ENCODE results near the gene ZDHHC8. TPM values are rescaled to one million over a fixed set of nuclear protein-coding genes. Genes with fewer than 3 reads are reported as not detected.
"Not testable (repeated sequence)": the region's sequence is repeated elsewhere in the genome, so short reads cannot be mapped to it uniquely, and the experiment has no call there.

Gene ZDHHC8
- total and polyA plus RNA-seq, 3 experiments from 2014 or later, result 4.4 to 80.7 (median 74.7) TPM

DNA sequence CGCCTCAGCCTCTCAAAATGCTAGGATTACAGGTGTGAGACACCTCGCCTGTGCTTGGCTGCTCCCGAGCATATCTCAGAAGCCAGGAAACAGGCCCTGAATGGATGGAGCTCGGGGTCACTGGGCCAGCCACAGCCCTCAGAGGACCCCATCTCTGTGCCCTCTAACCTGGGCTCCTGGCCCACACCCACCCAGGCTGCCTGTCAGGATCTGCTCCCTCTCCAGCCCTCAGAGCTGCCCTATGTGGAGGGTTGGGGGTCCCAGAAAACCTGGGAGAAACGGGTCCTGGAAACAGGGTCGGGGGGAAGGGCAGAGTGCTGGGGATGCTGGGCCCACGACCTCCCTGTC lies 24.4 kb downstream of the ZDHHC8 start:
- Histone ChIP-seq H3K27ac (ENCODE audit: low read depth, low read length) (no peak overlapping the region), H3K36me3 (ENCODE audit: insufficient read depth, low read length) (no peaks in the 10 kb centered on the region), H3K9me3 (ENCODE audit: low read length) (no peaks in the 10 kb centered on the region), H3K27me3 (ENCODE audit: insufficient read depth, low read length, poor library complexity, severe bottlenecking) (peaks cover 17% of the 10 kb centered on the region), H3K4me1 (ENCODE audit: insufficient read depth, low read length) (no peaks in the 10 kb centered on the region), H3K4me3 (ENCODE audit: low read length) (no peak overlapping the region)
- ChIA-PET CTCF (interaction anchor here (1.1 to 3.0 kb wide), 4 partner anchors 83 to 185 kb away, joined by 6 to 23 read pairs (median 10); no protein-coding TSS in a partner anchor), POLR2A (no interaction called here)
- H3K27me3 Mint-ChIP-seq, result peaks cover 0 to 4% of the 10 kb centered on the region in 2 donors
- no peaks in the 10 kb centered on the region for H3K36me3 Mint-ChIP-seq
- no peak overlapping the region for H3K4me3 Mint-ChIP-seq
- no peak for DNase-seq
- H3K27ac Mint-ChIP-seq, result no peak overlapping the region
- H3K4me1 Mint-ChIP-seq, result peaks cover 0 to 4% (median 2%) of the 10 kb centered on the region in 3 donors
- no peaks in the 10 kb centered on the region for H3K9me3 Mint-ChIP-seq

DNA sequence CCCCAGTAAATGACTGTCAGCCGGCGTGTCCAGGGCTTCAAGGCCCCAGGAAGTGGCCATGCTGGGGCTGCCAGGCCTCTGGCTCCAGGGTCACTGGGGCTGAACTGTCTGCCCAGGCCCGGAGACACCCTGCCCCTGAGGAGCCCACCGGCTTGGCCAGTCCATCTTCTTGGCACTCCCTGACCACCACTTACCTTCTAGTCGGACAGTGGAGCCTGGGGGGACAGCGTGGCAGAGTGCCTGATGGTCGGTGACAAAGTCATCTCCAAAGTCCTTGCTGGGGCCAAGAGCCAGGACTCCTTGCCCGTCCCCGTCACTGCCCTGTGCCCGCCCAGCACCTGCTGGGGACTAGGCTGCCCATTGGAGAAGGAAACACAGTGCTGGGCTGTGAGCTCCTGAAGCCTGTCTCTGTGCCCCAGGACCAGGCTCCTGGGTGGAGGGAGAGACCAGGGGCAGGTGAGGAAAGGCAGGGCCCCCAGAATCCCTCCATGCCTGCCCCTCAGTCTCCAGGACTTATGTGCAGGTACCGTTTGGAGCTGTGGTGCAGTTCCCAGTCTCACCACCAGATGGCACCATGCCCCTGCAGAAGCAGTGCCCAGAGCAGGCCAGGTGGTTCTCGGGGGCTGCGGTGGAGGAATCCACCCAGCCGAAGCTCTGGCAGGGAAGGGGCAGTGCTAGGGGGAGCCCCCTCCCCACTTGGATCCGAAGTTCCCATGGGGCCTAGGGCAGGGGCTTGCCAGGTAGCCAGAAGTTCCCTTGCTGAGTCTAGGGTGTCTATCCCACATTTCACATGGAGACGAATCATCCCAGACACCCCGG lies 25.2 kb downstream of the ZDHHC8 start:
- no peaks in the 10 kb centered on the region for H3K9me3 ChIP-seq (ENCODE audit: low read length)
- no peaks in the 10 kb centered on the region for H3K36me3 Mint-ChIP-seq
- ChIA-PET CTCF (interaction anchor here (0.6 to 3.0 kb wide), 24 partner anchors 9 to 186 kb away, joined by 3 to 23 read pairs (median 3); no protein-coding TSS in a partner anchor), POLR2A (no interaction called here)
- H3K4me3 Mint-ChIP-seq, result no peak overlapping the region
- DNase-seq, result peak; percentile 79 to 90 (median 83)
- peaks cover 17% of the 10 kb centered on the region for H3K27me3 ChIP-seq (ENCODE audit: insufficient read depth, low read length, poor library complexity, severe bottlenecking)
- peaks cover 0 to 4% of the 10 kb centered on the region in 2 donors for H3K27me3 Mint-ChIP-seq
- no peaks in the 10 kb centered on the region for H3K36me3 ChIP-seq (ENCODE audit: insufficient read depth, low read length)
- no peak overlapping the region for H3K27ac ChIP-seq (ENCODE audit: low read depth, low read length)
- H3K4me3 ChIP-seq (ENCODE audit: low read length), result no peak overlapping the region
- no peaks in the 10 kb centered on the region for H3K9me3 Mint-ChIP-seq
- H3K27ac Mint-ChIP-seq, result peak overlapping the region in 2 of 8 donors; percentile 19 to 36
- H3K4me1 Mint-ChIP-seq, result peaks cover 0 to 4% (median 2%) of the 10 kb centered on the region in 3 donors
- H3K4me1 ChIP-seq (ENCODE audit: insufficient read depth, low read length), result no peaks in the 10 kb centered on the region

DNA sequence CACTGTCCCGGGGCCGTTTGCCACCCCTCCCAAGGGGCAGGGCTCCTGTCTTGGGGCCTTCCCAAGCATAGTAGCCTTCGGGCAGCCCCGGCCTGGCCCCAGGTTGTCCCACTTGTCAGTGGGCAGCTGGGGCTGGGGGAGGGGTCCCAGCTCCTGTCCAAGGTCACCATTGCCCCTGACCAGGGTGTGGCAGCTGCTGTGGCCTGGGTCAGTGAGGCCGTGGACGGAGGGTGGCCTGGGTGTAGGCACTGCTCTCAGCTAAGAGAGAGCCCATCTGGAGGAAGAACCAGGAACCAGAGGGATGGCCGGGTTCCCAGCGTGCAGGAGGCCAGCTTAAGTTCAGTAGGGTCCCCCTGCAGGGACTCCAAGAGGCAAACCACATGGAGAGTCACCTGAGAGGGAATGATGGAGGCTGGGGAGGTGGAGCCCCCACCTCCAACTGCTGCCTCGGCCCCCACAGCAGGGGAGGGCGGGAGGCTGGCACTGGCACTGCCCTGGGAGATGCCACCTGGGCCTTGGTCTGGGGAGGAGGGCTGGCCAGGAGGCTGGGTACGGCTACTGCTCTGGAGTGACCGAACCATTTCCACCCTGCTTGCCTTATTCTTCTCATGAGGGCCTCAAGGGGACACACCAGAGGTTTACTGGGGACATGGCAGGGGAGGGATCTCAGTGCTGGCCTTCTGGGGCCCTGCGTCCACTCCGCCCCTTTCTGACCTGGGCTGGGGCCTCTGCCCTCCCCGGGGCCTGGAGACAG lies 26.0 kb downstream of the ZDHHC8 start:
- Mint-ChIP-seq H3K27me3 (peaks cover 0 to 4% of the 10 kb centered on the region in 2 donors), H3K4me3 (no peak overlapping the region), H3K9me3 (no peaks in the 10 kb centered on the region), H3K4me1 (peaks cover 0 to 4% (median 2%) of the 10 kb centered on the region in 3 donors), H3K36me3 (no peaks in the 10 kb centered on the region), H3K27ac (no peak overlapping the region)
- no peaks in the 10 kb centered on the region for H3K9me3 ChIP-seq (ENCODE audit: low read length)
- ChIA-PET POLR2A (no interaction called here), CTCF (interaction anchor here (0.7 to 3.0 kb wide), 22 partner anchors 8 to 187 kb away, joined by 3 to 23 read pairs (median 3); no protein-coding TSS in a partner anchor)
- no peak overlapping the region for H3K4me3 ChIP-seq (ENCODE audit: low read length)
- no peaks in the 10 kb centered on the region for H3K4me1 ChIP-seq (ENCODE audit: insufficient read depth, low read length)
- H3K27me3 ChIP-seq (ENCODE audit: insufficient read depth, low read length, poor library complexity, severe bottlenecking), result peaks cover 17% of the 10 kb centered on the region
- H3K27ac ChIP-seq (ENCODE audit: low read depth, low read length), result no peak overlapping the region
- no peaks in the 10 kb centered on the region for H3K36me3 ChIP-seq (ENCODE audit: insufficient read depth, low read length)
- DNase-seq, result no peak

DNA sequence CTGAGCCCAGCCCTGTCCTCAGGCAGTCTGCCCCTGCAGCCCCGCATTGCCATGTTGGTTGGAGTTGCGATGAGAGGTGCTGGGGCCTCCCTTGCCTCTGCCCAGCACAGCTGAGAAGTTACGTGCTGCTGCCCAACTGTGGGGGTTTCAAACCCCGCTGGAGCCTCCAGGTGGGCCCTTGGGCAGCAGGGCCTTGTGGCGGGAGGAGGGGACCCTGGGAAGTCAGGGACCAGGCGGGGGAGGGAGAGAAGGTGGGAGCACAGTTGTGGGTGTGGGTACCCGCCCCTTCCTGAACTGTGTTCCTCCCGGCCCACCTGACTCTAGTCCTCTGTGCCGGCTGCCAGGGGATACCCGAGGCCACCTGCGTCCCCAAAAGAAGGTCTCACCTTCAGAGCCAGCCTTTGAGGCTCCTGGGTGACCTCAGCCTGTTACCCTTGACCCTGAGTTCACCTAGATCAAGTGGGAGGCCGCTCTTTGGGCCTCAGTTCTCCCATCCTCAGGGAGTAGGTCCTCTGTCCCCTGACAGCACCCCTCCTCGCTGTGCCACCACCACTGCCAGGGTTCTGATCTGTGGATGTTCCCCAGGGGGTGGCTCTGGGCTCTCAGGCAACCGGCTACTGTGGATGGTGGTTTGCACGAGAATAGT lies 26.9 kb downstream of the ZDHHC8 start:
- Histone ChIP-seq H3K27me3 (ENCODE audit: insufficient read depth, low read length, poor library complexity, severe bottlenecking) (peaks cover 17% of the 10 kb centered on the region), H3K4me3 (ENCODE audit: low read length) (no peak overlapping the region), H3K36me3 (ENCODE audit: insufficient read depth, low read length) (no peaks in the 10 kb centered on the region), H3K9me3 (ENCODE audit: low read length) (no peaks in the 10 kb centered on the region), H3K4me1 (ENCODE audit: insufficient read depth, low read length) (no peaks in the 10 kb centered on the region), H3K27ac (ENCODE audit: low read depth, low read length) (no peak overlapping the region)
- H3K4me1 Mint-ChIP-seq, result peaks cover 0 to 4% (median 2%) of the 10 kb centered on the region in 3 donors
- ChIA-PET CTCF (interaction anchor here (1.7 kb wide), 1 partner anchor 126 kb away, joined by 5 read pairs; no protein-coding TSS in a partner anchor), POLR2A (no interaction called here)
- DNase-seq, result no peak
- H3K9me3 Mint-ChIP-seq, result no peaks in the 10 kb centered on the region
- H3K4me3 Mint-ChIP-seq, result no peak overlapping the region
- peaks cover 0 to 4% of the 10 kb centered on the region in 2 donors for H3K27me3 Mint-ChIP-seq
- H3K27ac Mint-ChIP-seq, result no peak overlapping the region
- no peaks in the 10 kb centered on the region for H3K36me3 Mint-ChIP-seq

DNA sequence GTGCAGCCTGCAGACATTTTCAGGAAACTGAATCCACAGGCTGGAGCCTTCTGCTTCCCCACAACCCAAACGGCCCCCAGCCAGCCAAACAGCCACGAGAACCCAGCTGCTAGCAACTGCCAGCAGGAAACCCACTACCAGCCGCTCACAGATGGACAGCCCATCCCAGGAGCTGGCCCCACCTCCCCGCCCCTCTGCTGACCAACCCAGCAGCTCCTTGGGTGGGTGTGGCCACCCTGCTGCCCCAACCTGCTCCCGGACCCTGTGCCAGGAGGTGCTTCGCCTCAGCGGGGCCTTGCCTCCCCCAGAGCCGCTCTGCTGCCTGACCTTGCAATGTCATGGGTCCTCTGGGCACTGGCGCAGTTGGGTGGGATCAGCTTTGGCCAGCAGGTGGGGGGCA lies 27.5 kb downstream of the ZDHHC8 start:
- POLR2A ChIA-PET, result no interaction called here
- no peak overlapping the region for H3K27ac Mint-ChIP-seq
- Histone ChIP-seq H3K27ac (ENCODE audit: low read depth, low read length) (no peak overlapping the region), H3K4me1 (ENCODE audit: insufficient read depth, low read length) (no peaks in the 10 kb centered on the region), H3K4me3 (ENCODE audit: low read length) (no peak overlapping the region), H3K27me3 (ENCODE audit: insufficient read depth, low read length, poor library complexity, severe bottlenecking) (peaks cover 17% of the 10 kb centered on the region), H3K36me3 (ENCODE audit: insufficient read depth, low read length) (no peaks in the 10 kb centered on the region), H3K9me3 (ENCODE audit: low read length) (no peaks in the 10 kb centered on the region)
- no peaks in the 10 kb centered on the region for H3K9me3 Mint-ChIP-seq
- H3K4me1 Mint-ChIP-seq, result peaks cover 0 to 4% (median 2%) of the 10 kb centered on the region in 3 donors
- no peak overlapping the region for H3K4me3 Mint-ChIP-seq
- CTCF ChIA-PET, result interaction anchor here (1.7 kb wide), 1 partner anchor 125 kb away, joined by 5 read pairs; no protein-coding TSS in a partner anchor
- peaks cover 0 to 4% of the 10 kb centered on the region in 2 donors for H3K27me3 Mint-ChIP-seq
- H3K36me3 Mint-ChIP-seq, result no peaks in the 10 kb centered on the region
- DNase-seq, result no peak

DNA sequence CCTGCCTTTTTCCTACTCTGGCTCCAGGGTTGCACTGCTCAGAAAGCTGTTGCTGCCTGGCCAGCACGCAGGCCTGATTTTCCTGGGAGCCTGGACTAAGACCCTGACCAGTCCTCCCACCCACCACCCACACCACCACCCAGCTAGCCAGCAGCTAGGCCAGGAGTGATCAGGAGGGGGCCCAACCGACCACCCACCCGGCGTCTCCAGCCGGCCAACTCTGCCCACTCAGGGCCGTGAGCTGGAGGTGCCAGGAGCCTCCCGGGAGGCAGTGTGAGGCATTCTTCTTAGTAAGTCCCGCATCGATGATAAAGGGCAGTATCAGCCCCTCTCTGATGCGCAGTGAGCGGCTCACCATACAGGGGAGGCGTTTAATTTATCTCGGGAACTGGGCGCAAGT lies 27.9 kb downstream of the ZDHHC8 start:
- H3K27me3 ChIP-seq (ENCODE audit: insufficient read depth, low read length, poor library complexity, severe bottlenecking), result peaks cover 17% of the 10 kb centered on the region
- CTCF ChIA-PET, result interaction anchor here (1.7 kb wide), 1 partner anchor 125 kb away, joined by 5 read pairs; no protein-coding TSS in a partner anchor
- H3K9me3 ChIP-seq (ENCODE audit: low read length); H3K27me3 Mint-ChIP-seq; H3K36me3 ChIP-seq (ENCODE audit: insufficient read depth, low read length); H3K9me3 Mint-ChIP-seq; H3K27ac Mint-ChIP-seq; H3K4me3 Mint-ChIP-seq; H3K4me1 Mint-ChIP-seq; DNase-seq; POLR2A ChIA-PET; H3K27ac ChIP-seq (ENCODE audit: low read depth, low read length); H3K4me1 ChIP-seq (ENCODE audit: insufficient read depth, low read length); H3K4me3 ChIP-seq (ENCODE audit: low read length); H3K36me3 Mint-ChIP-seq: not testable (repeated sequence)

DNA sequence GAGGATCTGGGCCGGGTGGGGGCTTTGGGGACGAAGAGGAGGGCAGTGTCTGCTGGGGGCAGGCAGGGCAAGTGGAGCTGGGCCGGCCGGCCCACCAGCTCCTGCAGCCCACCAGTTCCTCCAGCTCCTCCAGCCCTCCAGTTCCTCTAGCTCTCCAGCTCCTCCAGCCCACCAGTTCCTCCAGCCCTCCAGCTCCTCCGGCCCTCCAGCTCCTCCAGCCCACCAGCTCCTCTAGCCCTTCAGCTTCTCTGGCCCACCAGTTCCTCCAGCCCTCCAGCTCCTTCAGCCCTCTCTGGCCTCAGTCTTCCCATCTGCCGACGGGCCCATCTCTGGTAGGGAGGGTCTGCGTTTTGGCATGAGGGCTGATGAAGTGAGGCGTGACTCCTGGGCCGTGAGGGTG lies 28.4 kb downstream of the ZDHHC8 start:
- H3K27ac ChIP-seq (ENCODE audit: low read depth, low read length), result no peak overlapping the region
- Mint-ChIP-seq H3K4me1 (peaks cover 0 to 4% (median 2%) of the 10 kb centered on the region in 3 donors), H3K4me3 (no peak overlapping the region), H3K36me3 (no peaks in the 10 kb centered on the region), H3K27me3 (peaks cover 0 to 4% of the 10 kb centered on the region in 2 donors), H3K27ac (no peak overlapping the region), H3K9me3 (peaks cover 0 to 2% (median 0%) of the 10 kb centered on the region in 5 donors)
- ChIA-PET POLR2A (no interaction called here), CTCF (interaction anchor here (1.4 to 1.7 kb wide), 2 partner anchors 124 to 258 kb away, joined by 3 to 5 read pairs; no protein-coding TSS in a partner anchor)
- no peaks in the 10 kb centered on the region for H3K36me3 ChIP-seq (ENCODE audit: insufficient read depth, low read length)
- H3K4me1 ChIP-seq (ENCODE audit: insufficient read depth, low read length), result no peaks in the 10 kb centered on the region
- no peak overlapping the region for H3K4me3 ChIP-seq (ENCODE audit: low read length)
- peaks cover 17% of the 10 kb centered on the region for H3K27me3 ChIP-seq (ENCODE audit: insufficient read depth, low read length, poor library complexity, severe bottlenecking)
- H3K9me3 ChIP-seq (ENCODE audit: low read length), result no peaks in the 10 kb centered on the region
- DNase-seq, result no peak
